ENCODE results near the gene MBL2.

The MBL2 gene

GRCh38 chr10:52771534-52772445, 794 bp downstream of the MBL2 start:
- DNase-seq: no peak

- no peak for DNase-seq
Observed at GRCh38 chr10:52770904-52771303, 1.7 kb downstream of the MBL2 start.

- DNase-seq: no peak
Observed at GRCh38 chr10:52769966-52770365, 2.6 kb downstream of the MBL2 start.

GRCh38 chr10:52768001-52768532, 4.5 kb downstream of the MBL2 start:
- DNase-seq: no peak

DNA sequence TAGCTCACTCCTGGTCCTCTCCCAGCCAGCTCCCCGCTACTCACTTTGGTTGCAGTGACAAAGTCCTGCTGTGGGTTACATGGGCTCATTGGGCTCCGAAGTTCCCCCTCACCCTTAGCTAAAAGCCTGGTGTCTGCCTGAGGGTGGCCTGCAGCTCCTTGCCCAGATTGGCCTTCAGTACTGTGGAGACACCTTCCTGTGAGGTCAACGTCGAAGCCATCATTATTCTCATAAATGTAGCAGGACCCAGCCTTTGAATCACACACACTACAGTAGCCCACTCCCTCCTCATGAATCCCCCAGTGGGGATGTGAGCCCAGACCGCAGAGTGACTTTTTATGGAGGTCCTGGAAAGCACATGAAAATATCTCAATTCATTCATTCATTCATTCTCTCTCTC, 10.5 kb downstream of the MBL2 start:
- DNase-seq: no peak

DNA sequence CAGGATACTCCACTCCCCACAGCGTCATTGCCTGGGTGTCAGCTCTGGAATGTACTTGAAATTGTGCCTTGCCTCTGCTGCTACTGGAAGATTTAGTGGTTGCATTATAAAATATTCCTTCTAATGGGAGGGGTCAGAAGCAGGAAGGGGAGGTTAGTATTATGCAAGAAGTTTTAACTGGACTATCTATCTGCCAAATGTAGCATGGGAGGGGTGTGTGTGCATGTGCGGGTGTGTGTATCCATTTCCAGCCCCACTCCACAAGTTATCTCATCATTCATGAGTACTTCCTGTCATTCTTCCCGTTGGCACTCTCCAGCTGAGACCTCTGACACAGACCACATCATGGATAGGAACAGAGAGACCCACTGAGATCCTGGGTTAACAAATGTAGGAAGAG, 13.4 kb downstream of the MBL2 start:
- no peak for DNase-seq

- no peak for DNase-seq
Observed at GRCh38 chr10:52758406-52758805, 14.2 kb downstream of the MBL2 start.

- no peak for DNase-seq
Observed at GRCh38 chr10:52757773-52758172, 14.8 kb downstream of the MBL2 start.

DNA sequence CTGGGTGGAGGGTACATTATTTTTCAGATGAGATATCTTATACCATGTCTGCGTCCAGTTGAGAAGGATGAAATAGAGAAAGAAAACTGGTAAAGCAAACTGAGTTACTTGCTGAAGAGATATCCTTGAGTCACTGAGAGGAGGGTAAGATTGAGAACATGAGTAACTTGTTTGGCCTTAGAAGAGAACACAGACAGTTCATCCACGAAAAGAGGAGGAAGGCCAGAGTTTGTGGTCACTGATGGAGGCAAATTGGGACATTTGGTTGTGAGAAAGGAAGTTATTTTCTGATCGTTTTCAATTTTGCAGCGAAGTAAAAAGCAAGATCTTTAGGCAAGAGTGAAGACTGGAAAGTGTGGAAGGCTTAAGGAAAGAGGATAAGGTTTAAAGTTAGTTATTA, 15.6 kb downstream of the MBL2 start:
- DNase-seq: no peak

- no peak for DNase-seq
Observed at GRCh38 chr10:52756295-52756694, 16.3 kb downstream of the MBL2 start.

- no peak for DNase-seq
Observed at GRCh38 chr10:52755297-52756062, 17.1 kb downstream of the MBL2 start.

DNA sequence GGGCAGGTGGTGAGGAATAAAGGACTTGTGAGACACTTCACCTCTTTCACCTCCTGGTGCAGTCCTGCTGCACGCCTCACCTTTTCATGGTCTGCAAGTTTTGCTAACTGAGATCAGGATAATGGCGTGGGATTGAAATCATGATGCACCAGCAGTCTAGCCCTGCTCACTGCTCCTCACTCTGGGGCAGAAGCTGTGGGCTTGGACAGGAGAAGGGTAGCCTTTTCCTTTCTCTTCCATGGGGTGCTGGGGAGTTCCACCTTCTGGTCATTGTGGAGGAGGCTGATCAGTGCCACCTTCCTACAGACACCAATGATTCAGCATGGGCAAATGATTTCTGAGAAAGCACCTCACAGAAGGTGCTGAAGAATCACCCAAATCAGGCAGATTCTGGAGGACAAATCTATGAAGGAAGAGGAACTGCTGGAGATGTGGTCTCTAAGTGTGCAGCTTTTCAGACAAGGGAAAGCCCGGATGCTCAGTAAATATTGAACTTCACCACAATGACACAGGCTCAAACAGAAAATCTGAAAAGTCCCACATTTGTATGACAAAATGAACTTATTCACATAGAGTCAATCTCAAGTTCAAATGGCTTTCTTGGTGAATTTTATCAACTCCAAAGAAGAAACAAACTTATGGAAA, 19.7 kb downstream of the MBL2 start:
- no peak for DNase-seq

GRCh38 chr10:52752261-52752660, 20.3 kb downstream of the MBL2 start:
- DNase-seq: no peak

GRCh38 chr10:52751337-52751736, 21.2 kb downstream of the MBL2 start:
- no peak for DNase-seq

DNA sequence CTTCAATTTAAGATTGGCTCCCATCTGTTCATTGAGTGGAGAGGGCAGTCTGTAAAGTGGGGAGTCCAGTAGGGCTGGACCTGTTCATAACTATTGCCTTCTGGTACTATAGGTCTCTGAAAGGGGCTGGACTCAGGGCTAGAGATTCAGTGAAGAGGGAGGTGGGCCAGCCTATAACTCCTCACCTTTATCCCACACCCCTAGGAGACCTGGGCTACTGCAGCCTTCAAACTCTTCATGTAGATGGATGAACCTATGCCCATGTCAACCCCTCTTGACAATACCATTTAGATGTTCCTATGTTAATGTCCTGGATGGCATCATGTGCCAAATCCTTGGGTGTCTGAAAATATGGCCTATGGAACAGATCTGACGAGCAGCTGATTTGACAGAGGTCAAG, 22.0 kb downstream of the MBL2 start:
- no peak for DNase-seq

DNA sequence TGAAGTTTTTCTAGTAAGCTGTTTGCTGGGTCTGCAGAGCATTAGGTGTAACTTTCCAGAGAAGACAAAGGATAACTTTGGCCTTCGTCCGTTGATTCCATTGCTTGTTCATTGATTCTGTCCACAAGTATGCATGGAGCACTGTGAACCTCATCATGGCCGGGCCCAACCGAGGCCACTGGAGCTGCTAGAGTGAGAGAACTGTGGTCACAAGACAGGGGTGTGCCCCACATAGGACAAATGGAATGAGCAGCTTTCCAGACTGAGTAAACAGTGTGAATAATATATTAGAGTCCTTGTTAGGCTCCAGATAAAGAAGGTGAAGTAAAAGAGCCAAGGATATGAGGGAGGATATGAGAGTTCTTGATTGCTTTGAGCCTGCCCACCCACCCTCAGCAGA, 24.9 kb downstream of the MBL2 start:
- no peak for DNase-seq

- DNase-seq: no peak
Observed at GRCh38 chr10:52746169-52746568, 26.4 kb downstream of the MBL2 start.

GRCh38 chr10:52744057-52744805, 28.4 kb downstream of the MBL2 start:
- DNase-seq: no peak

DNA sequence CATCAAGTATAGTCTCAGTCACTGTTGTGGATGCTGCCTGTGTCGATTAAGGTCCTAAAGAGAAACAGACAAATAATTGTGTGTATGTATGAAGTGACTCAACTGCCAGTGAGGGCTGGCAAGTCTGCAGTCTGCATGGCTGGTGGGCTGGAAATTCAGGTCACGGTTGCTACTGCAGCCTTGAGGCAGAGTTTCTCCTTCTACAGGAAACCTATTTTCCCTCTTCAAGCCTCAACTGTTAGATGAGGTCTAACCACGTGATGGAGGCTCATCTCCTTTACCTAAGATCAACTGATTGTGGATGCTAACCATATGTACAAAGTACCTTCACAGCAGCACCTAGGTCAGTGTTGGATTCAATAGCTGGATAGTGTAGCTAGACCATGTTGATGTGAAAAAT, 29.9 kb downstream of the MBL2 start:
- no peak for DNase-seq

DNA sequence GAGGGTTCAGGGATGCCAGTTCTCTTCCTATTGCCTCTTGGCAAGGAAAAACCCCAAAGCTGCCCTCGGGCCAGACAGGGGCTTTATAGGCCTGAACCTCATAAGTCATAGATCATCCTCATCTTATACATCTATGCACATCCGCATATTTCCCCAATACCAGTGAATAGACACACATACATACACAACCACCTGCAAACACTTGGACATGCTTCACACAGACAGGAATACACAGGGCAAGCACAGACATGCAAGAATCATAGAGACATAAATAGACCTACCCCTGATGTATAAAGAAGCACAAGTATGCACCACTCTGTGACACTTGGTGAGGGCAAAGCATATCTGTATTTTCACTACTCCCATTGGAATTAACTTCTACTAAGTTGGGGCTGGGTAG, 30.7 kb downstream of the MBL2 start:
- no peak for DNase-seq

DNA sequence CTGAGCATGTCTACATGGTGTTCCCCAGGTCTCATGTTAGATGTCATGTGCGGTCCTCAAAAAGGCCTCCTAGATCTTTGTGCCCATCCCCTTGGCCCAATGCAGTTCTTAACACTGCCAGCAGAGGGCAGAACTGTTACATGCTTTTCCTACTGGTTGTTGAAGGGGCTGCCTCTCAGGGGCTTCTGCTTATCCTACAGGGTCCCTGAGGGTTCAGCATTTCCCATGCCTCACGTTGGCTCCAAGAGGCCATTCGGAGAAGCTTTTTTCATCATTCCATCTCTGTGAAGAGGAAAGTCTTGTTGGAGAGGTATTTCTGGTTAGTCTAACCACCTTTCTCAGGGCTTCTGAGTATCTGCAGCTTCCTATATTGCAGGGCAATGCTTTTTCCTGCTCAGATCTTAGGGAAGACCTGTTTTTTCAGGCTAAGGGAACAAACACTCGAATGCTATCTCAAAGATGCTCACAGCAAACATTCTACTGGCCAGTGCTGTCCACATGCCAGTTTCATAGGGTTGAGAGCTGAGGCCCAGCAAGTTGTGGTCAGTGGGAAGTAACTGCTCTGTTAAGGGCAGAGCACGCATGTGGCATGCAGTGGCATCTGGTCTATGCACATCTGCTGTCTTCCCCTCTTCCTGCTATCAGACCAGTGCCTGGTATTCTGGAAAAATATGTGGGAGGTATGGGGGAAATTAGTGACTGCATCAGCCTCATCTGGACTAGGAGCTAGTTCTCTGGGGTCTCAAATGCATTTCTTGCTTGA, 31.5 kb downstream of the MBL2 start:
- peak; percentile 9 for DNase-seq

GRCh38 chr10:52740155-52740549, 32.4 kb downstream of the MBL2 start:
- no peak for DNase-seq

Data from NCI-H146 (cell line).